Measurements from ENCODE around the gene GPR55. TPM values are rescaled to one million over a fixed set of nuclear protein-coding genes. Genes with fewer than 3 reads are reported as not detected.

Gene GPR55
- total RNA-seq, 1 experiment from 2014 or later = not detected

DNA sequence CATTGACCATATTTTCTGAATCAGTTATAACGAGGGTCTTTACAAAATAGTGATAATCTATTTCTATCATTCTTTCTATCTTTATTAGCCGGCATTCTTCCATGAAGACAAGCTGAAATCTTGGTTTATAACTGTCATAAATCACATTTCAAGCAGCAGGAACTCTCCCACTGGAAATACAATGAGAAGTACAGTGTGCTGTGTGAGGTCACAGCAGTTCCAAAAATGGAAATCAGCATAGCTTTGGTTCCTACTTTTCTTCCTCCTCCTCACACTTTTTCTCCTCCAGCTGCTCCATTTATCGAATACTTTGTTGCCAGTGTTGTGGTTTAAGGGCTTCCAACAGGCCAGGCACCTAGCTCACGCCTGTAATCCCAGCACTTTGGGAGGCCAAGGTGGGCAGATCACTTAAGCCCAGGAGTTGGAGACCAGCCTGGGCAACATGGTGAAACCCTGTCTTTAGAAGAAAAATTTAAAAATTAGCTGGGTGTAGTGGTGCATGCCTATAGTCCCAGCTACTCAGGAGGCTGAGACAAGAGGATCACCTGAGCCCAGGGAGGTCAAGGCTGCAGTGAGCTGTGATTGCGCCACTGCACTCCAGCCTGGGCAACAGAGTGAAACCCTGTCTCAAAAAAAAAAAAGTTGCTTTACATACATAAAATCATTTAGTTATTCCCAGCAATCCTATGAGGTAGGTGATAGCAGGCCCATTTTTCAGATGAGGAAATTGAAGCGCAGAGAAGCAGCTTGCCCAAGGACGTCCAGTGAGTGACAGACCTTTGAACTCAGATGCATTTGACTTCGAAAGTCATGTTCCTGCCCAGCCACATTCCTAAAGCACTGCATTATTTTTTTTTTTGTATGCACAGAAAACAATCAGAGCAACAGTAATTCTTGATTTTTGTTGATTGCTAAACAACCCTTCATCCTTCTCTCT lies 34.0 kb upstream of the GPR55 start:
- H3K9me3 Mint-ChIP-seq (ENCODE audit: unreplicated experiment) = no peaks in the 10 kb centered on the region
- intact Hi-C loops (cut with micrococcal nuclease) = no loop called here
- DNase-seq (ENCODE audit: unreplicated experiment) = no peak
- peaks cover 13% of the 10 kb centered on the region for H3K4me1 Mint-ChIP-seq (ENCODE audit: insufficient read depth, unreplicated experiment)
- no peak overlapping the region for H3K27ac Mint-ChIP-seq (ENCODE audit: low read depth, unreplicated experiment)
- no peaks in the 10 kb centered on the region for H3K27me3 Mint-ChIP-seq (ENCODE audit: insufficient read depth, unreplicated experiment)
- CTCF ChIA-PET = interaction anchor here (0.7 to 0.8 kb wide), 2 partner anchors 45 to 95 kb away, joined by 3 read pairs; no protein-coding TSS in a partner anchor
- TF ChIP-seq, protein P1, sequence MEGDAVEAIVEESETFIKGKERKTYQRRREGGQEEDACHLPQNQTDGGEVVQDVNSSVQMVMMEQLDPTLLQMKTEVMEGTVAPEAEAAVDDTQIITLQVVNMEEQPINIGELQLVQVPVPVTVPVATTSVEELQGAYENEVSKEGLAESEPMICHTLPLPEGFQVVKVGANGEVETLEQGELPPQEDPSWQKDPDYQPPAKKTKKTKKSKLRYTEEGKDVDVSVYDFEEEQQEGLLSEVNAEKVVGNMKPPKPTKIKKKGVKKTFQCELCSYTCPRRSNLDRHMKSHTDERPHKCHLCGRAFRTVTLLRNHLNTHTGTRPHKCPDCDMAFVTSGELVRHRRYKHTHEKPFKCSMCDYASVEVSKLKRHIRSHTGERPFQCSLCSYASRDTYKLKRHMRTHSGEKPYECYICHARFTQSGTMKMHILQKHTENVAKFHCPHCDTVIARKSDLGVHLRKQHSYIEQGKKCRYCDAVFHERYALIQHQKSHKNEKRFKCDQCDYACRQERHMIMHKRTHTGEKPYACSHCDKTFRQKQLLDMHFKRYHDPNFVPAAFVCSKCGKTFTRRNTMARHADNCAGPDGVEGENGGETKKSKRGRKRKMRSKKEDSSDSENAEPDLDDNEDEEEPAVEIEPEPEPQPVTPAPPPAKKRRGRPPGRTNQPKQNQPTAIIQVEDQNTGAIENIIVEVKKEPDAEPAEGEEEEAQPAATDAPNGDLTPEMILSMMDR (IDR thresholded peaks at IDR 0.05; ENCODE audit: unreplicated experiment) = no peak
- no TSS peak for BruUV-seq (replicated peaks)
- H3K4me3 Mint-ChIP-seq (ENCODE audit: unreplicated experiment) = no peak overlapping the region
- POLR2A ChIA-PET = interaction anchor here (0.6 kb wide), 2 partner anchors 247 to 1161 kb away, joined by 3 read pairs; no protein-coding TSS in a partner anchor
- no peaks in the 10 kb centered on the region for H3K36me3 Mint-ChIP-seq (ENCODE audit: insufficient read depth, unreplicated experiment)

- Mint-ChIP-seq H3K27me3 (ENCODE audit: insufficient read depth, unreplicated experiment) (no peaks in the 10 kb centered on the region), H3K9me3 (ENCODE audit: unreplicated experiment) (peaks cover 6% of the 10 kb centered on the region), H3K4me1 (ENCODE audit: insufficient read depth, unreplicated experiment) (peaks cover 13% of the 10 kb centered on the region), H3K4me3 (ENCODE audit: unreplicated experiment) (peak overlapping the region; percentile 70), H3K36me3 (ENCODE audit: insufficient read depth, unreplicated experiment) (no peaks in the 10 kb centered on the region), H3K27ac (ENCODE audit: low read depth, unreplicated experiment) (no peak overlapping the region)
- CTCF ChIA-PET = interaction anchor here (1.0 kb wide), 1 partner anchor 37 kb away, joined by 3 read pairs; no protein-coding TSS in a partner anchor
- TF ChIP-seq, protein P1 (IDR thresholded peaks at IDR 0.05; ENCODE audit: unreplicated experiment) = no peak
- no TSS peak for BruUV-seq (replicated peaks)
- no peak for DNase-seq (ENCODE audit: unreplicated experiment)
- intact Hi-C loops (cut with micrococcal nuclease) = no loop called here
- POLR2A ChIA-PET = interaction anchor here (0.6 to 0.8 kb wide), 2 partner anchors 11 to 99 kb away, joined by 3 read pairs; no protein-coding TSS in a partner anchor
These were observed 32.8 kb upstream of the GPR55 start for GRCh38 chr2:230957756-230958391.

DNA sequence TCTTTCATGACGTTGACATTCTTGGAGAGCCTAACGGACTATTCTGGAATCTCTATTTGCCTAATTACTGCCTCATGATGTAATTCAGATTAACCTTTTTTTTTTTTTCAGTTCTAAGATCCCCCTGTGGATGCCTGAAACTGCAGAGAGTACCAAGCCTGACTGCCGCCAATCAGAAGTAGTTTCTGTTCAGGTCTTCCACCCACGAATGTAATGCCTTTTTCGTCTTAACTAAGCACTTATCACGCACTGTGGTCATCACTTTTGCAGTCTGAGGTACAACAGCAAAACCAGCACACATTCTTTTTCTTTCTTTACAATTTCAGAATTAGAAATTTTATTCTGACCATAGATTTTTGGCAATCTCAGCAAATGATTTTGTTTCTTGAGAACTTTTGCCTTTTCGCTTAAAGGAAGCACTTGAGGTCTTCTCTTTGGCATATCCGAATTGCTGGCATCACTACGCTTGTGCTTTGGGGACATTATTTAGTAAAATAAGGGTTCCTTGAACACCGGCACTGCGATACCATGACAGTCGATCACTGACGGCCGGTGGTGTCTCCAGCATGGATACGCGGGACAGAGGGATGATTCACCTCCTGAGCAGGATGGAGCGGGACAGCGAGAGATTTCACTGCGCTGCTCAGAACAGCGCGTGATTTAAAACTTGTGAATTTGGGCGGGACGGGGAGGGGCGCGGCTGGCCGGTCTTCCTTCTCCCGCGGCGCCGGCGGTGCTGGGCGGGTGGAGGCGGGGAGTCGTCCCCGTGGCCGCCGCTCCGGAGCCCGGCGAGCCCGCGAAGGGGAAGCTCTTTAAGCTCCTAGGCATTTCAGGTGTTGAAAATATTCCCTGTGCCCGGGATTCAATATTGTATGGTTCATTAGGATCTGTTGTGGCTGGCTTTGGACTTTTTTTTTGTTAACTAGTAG lies 32.0 kb upstream of the GPR55 start:
- peaks cover 7% of the 10 kb centered on the region for H3K9me3 Mint-ChIP-seq (ENCODE audit: unreplicated experiment)
- no peak overlapping the region for H3K27ac Mint-ChIP-seq (ENCODE audit: low read depth, unreplicated experiment)
- H3K27me3 Mint-ChIP-seq (ENCODE audit: insufficient read depth, unreplicated experiment) = no peaks in the 10 kb centered on the region
- TF ChIP-seq, protein P1 (IDR thresholded peaks at IDR 0.05; ENCODE audit: unreplicated experiment) = no peak
- ChIA-PET POLR2A (interaction anchor here (0.6 to 0.8 kb wide), 2 partner anchors 10 to 99 kb away, joined by 3 read pairs; no protein-coding TSS in a partner anchor), CTCF (interaction anchor here (1.0 kb wide), 1 partner anchor 38 kb away, joined by 3 read pairs; no protein-coding TSS in a partner anchor)
- intact Hi-C loops (cut with micrococcal nuclease) = no loop called here
- peaks cover 13% of the 10 kb centered on the region for H3K4me1 Mint-ChIP-seq (ENCODE audit: insufficient read depth, unreplicated experiment)
- H3K36me3 Mint-ChIP-seq (ENCODE audit: insufficient read depth, unreplicated experiment) = no peaks in the 10 kb centered on the region
- no TSS peak for BruUV-seq (replicated peaks)
- peak; percentile 72 for DNase-seq (ENCODE audit: unreplicated experiment)
- H3K4me3 Mint-ChIP-seq (ENCODE audit: unreplicated experiment) = peak overlapping the region; percentile 70

Data from MCF 10A (cell line).